H9 (cell line): ENCODE measurements around the gene SIPA1L3. TPM values are rescaled to one million over a fixed set of nuclear protein-coding genes. Genes with fewer than 3 reads are reported as not detected.

ENCODE experiments used
- DNase-seq: peaks from one replicate; pipeline ENCODE4 v3.0.0-alpha.2; 2017
- H2AFZ ChIP-seq: one replicate; pipeline ENCODE4 v1.6.1; 2013; ENCODE audit warnings: mild to moderate bottlenecking, low read length, control low read depth, moderate library complexity
- H2AK5ac ChIP-seq: 2 replicates; pipeline ENCODE4 v1.6.1; 2013; ENCODE audit warnings: low read length, control low read depth, mixed read lengths; ENCODE audit not compliant: insufficient read length
- H2BK120ac ChIP-seq: one replicate; pipeline ENCODE4 v1.6.1; 2013; ENCODE audit warnings: low read depth, mild to moderate bottlenecking, low read length, control low read depth, inconsistent platforms; ENCODE audit not compliant: poor library complexity, severe bottlenecking
- H2BK12ac ChIP-seq: 2 replicates; pipeline ENCODE4 v1.6.1; 2013; ENCODE audit warnings: low read length, control low read depth, mixed read lengths, low read depth; ENCODE audit not compliant: insufficient read length
- H2BK15ac ChIP-seq: 2 replicates; pipeline ENCODE4 v1.6.1; 2013; ENCODE audit warnings: low read depth, low read length, control low read depth
- H2BK20ac ChIP-seq: one replicate; pipeline ENCODE4 v1.6.1; 2013; ENCODE audit warnings: low read depth, mild to moderate bottlenecking, low read length, control low read depth, inconsistent platforms; ENCODE audit not compliant: poor library complexity, severe bottlenecking
- H2BK5ac ChIP-seq: 2 replicates; pipeline ENCODE4 v1.6.1; 2013; ENCODE audit warnings: low read length, control low read depth, mixed read lengths; ENCODE audit not compliant: insufficient read length
- H3K14ac ChIP-seq: 2 replicates; pipeline ENCODE4 v1.6.1; 2013; ENCODE audit warnings: low read length, control low read depth; ENCODE audit not compliant: insufficient read depth
- H3K18ac ChIP-seq: 2 replicates; pipeline ENCODE4 v1.6.1; 2013; ENCODE audit warnings: low read depth, mild to moderate bottlenecking, mixed read lengths, low read length, control low read depth; ENCODE audit not compliant: insufficient read length
- H3K23ac ChIP-seq: 2 replicates; pipeline ENCODE4 v1.6.1; 2013; ENCODE audit warnings: low read length, control low read depth, mixed read lengths, low read depth; ENCODE audit not compliant: insufficient read length
- H3K23me2 ChIP-seq: 2 replicates; pipeline ENCODE4 v1.6.1; 2013; ENCODE audit warnings: low read depth, mild to moderate bottlenecking, mixed read lengths, low read length, control low read depth; ENCODE audit not compliant: insufficient read length, poor library complexity, severe bottlenecking
- H3K27ac ChIP-seq: 2 replicates; pipeline ENCODE4 v1.5.1; 2013; ENCODE audit warnings: low read length, control low read depth, mixed read lengths, low read depth; ENCODE audit not compliant: insufficient read length
- H3K27me3 ChIP-seq: 2 replicates; pipeline ENCODE4 v1.6.1; 2013; ENCODE audit warnings: low read length, control low read depth, inconsistent platforms; ENCODE audit not compliant: insufficient read depth
- H3K4ac ChIP-seq: 2 replicates; pipeline ENCODE4 v1.6.1; 2013; ENCODE audit warnings: low read depth, mild to moderate bottlenecking, control low read depth, inconsistent platforms, low read length, moderate library complexity
- H3K4me1 ChIP-seq: 2 replicates; pipeline ENCODE4 v1.6.1; 2013; ENCODE audit warnings: low read length, control low read depth, inconsistent platforms; ENCODE audit not compliant: insufficient read depth
- H3K4me2 ChIP-seq: 2 replicates; pipeline ENCODE4 v1.6.1; 2013; ENCODE audit warnings: low read length, control low read depth, mixed read lengths; ENCODE audit not compliant: insufficient read length, insufficient read depth
- H3K56ac ChIP-seq: 2 replicates; pipeline ENCODE4 v1.6.1; 2013; ENCODE audit warnings: low read depth, mild to moderate bottlenecking, mixed read lengths, low read length, control low read depth; ENCODE audit not compliant: insufficient read length
- H3K79me1 ChIP-seq: 2 replicates; pipeline ENCODE4 v1.6.1; 2013; ENCODE audit warnings: low read depth, mild to moderate bottlenecking, moderate library complexity, low read length, control low read depth, inconsistent platforms; ENCODE audit not compliant: insufficient read depth, poor library complexity, severe bottlenecking
- H3K79me2 ChIP-seq: 2 replicates; pipeline ENCODE4 v1.6.1; 2013; ENCODE audit warnings: low read length, control low read depth, inconsistent platforms; ENCODE audit not compliant: insufficient read depth
- H3K9ac ChIP-seq: 2 replicates; pipeline ENCODE4 v1.6.1; 2013; ENCODE audit warnings: low read length, control low read depth, mixed read lengths; ENCODE audit not compliant: insufficient read length; ENCODE audit errors: extremely low read depth
- H3K9me3 ChIP-seq: one replicate; pipeline ENCODE4 v1.6.1; 2013; ENCODE audit warnings: low read depth, low read length, inconsistent platforms; ENCODE audit not compliant: control insufficient read depth
- H3T11ph ChIP-seq: one replicate; pipeline ENCODE4 v1.6.1; 2013; ENCODE audit warnings: mild to moderate bottlenecking, low read length, control low read depth, inconsistent platforms
- H4K20me1 ChIP-seq: one replicate; pipeline ENCODE4 v1.6.1; 2013; ENCODE audit not compliant: control insufficient read depth, insufficient read length, insufficient read depth
- H4K5ac ChIP-seq: 2 replicates; pipeline ENCODE4 v1.6.1; 2013; ENCODE audit warnings: low read depth, mild to moderate bottlenecking, mixed read lengths, low read length, control low read depth; ENCODE audit not compliant: insufficient read length
- H4K8ac ChIP-seq: replicated peaks from 2 replicates; pipeline ENCODE4 v1.6.1; 2013; ENCODE audit warnings: low read length, control low read depth, mixed read lengths, low read depth; ENCODE audit not compliant: insufficient read length
- H4K91ac ChIP-seq: 2 replicates; pipeline ENCODE4 v1.6.1; 2013; ENCODE audit warnings: low read depth, mild to moderate bottlenecking, moderate library complexity, mixed read lengths, low read length, control low read depth; ENCODE audit not compliant: insufficient read length
- H3K27ac Mint-ChIP-seq, 3 experiments: 2 replicates in 2 of 3; 3 replicates in 1 of 3; pipeline ENCODE4 v1.8.0; 2020 to 2021; ENCODE audit warnings: mixed read lengths in 3 of 3, mild to moderate bottlenecking in 1 of 3, moderate library complexity in 1 of 3
- H3K27me3 Mint-ChIP-seq: 2 replicates; pipeline ENCODE4 v1.8.0; 2021; ENCODE audit warnings: low read depth, mild to moderate bottlenecking, moderate library complexity, mixed read lengths
- H3K36me3 Mint-ChIP-seq, 3 experiments: 2 replicates in 2 of 3; 3 replicates in 1 of 3; pipeline ENCODE4 v1.8.0; 2020 to 2021; ENCODE audit warnings: low read depth in 3 of 3, mixed read lengths in 3 of 3; ENCODE audit not compliant: insufficient read depth in 1 of 3
- H3K4me1 Mint-ChIP-seq, 2 experiments: 2 replicates each; pipeline ENCODE4 v1.8.0; 2020; ENCODE audit warnings: mixed read lengths in 2 of 2
- H3K4me3 Mint-ChIP-seq, 2 experiments: 2 replicates in 1 of 2; 3 replicates in 1 of 2; pipeline ENCODE4 v1.8.0; 2020 to 2021; ENCODE audit warnings: mild to moderate bottlenecking in 2 of 2, mixed read lengths in 2 of 2, moderate library complexity in 1 of 2
- H3K9me3 Mint-ChIP-seq, 2 experiments: 2 replicates in 1 of 2; 3 replicates in 1 of 2; pipeline ENCODE4 v1.8.0; 2020; ENCODE audit warnings: mild to moderate bottlenecking in 2 of 2, mixed read lengths in 2 of 2, moderate library complexity in 1 of 2
- CTCF ChIP-seq: fragments of 200-600 bp; sonication (generic); conservative IDR thresholded peaks from 3 replicates; pipeline ENCODE4 v1.8.0; 2021; ENCODE audit warnings: antibody characterized with exemption, mild to moderate bottlenecking
- WGBS: extraction: QIAGEN DNeasy Blood & Tissue Kit; methylation state at CpG from one replicate; pipeline ENCODE4 v1.1.7; 2013; ENCODE audit warnings: missing lambda C conversion rate, low lambda C conversion rate, mixed read lengths; ENCODE audit not compliant: insufficient read length; ENCODE audit errors: extremely low coverage; 5-methylcytosine and 5-hydroxymethylcytosine counted together
- total RNA-seq: library from RNA; stranded (reverse); gene quantifications from 2 replicates; pipeline ENCODE4 v1.2.1, GENCODE V29; 2021

Gene SIPA1L3
- total RNA-seq, 1 experiment from 2014 or later = 40.1 TPM

GRCh38 chr19:38211766-38212165 is 304.8 kb downstream of the SIPA1L3 start:
- no peak overlapping the region for H3T11ph ChIP-seq
- no peak overlapping the region for H3K4ac ChIP-seq
- peaks cover 20% of the 10 kb centered on the region for H3K23me2 ChIP-seq
- no peak overlapping the region for H4K5ac ChIP-seq
- Mint-ChIP-seq H3K4me3 (peak overlapping the region; percentile 53 to 65; a peak in 4 of 5 replicates), H3K9me3 (no peaks in the 10 kb centered on the region; a peak in 1 of 5 replicates), H3K27me3 (peaks cover 24% of the 10 kb centered on the region), H3K27ac (no peak overlapping the region), H3K36me3 (peaks cover 3 to 12% (median 10%) of the 10 kb centered on the region in 3 experiments; a peak in 4 of 7 replicates), H3K4me1 (peaks cover 24 to 52% of the 10 kb centered on the region in 2 experiments)
- H2BK120ac ChIP-seq = no peak overlapping the region
- no peak overlapping the region for H2AFZ ChIP-seq
- H3K14ac ChIP-seq = no peak overlapping the region
- H3K9me3 ChIP-seq = no peaks in the 10 kb centered on the region
- H3K56ac ChIP-seq = no peak overlapping the region
- no peak for TF ChIP-seq CTCF
- H3K4me1 ChIP-seq = no peaks in the 10 kb centered on the region
- no peak overlapping the region for H3K23ac ChIP-seq
- no peak overlapping the region for H2BK12ac ChIP-seq
- no peak overlapping the region for H3K27ac ChIP-seq
- H4K20me1 ChIP-seq = no peaks in the 10 kb centered on the region
- H3K18ac ChIP-seq = no peak overlapping the region
- no peak overlapping the region for H2BK5ac ChIP-seq
- no CpG with 5 or more reads among the region's 15 CpGs for WGBS
- no peaks in the 10 kb centered on the region for H3K27me3 ChIP-seq
- no peak overlapping the region for H2AK5ac ChIP-seq
- H4K91ac ChIP-seq = no peak overlapping the region
- no peak overlapping the region for H3K9ac ChIP-seq
- H3K79me2 ChIP-seq = no peaks in the 10 kb centered on the region
- H2BK15ac ChIP-seq = no peak overlapping the region
- DNase-seq = peak; percentile 60
- H2BK20ac ChIP-seq = no peak overlapping the region
- no peaks in the 10 kb centered on the region for H3K79me1 ChIP-seq
- H3K4me2 ChIP-seq = peak overlapping the region; percentile 16
- H4K8ac ChIP-seq = no peak overlapping the region
